BE2C (cell line): ENCODE measurements around the gene EIF4G1.

Source experiments
- DNase-seq: peaks from one replicate; pipeline ENCODE4 v3.0.0-alpha.2; 2020
- H3K27me3 ChIP-seq: fragments of 250-450 bp; sonication (Bioruptor Pico); 2 replicates; pipeline ENCODE4 v1.5.1; 2020; ENCODE audit warnings: mild to moderate bottlenecking
- H3K36me3 ChIP-seq: fragments of 250-450 bp; sonication (Bioruptor Pico); 2 replicates; pipeline ENCODE4 v1.5.1; 2020; ENCODE audit warnings: mild to moderate bottlenecking
- H3K4me1 ChIP-seq: fragments of 250-450 bp; sonication (Bioruptor Pico); 2 replicates; pipeline ENCODE4 v1.5.1; 2020
- H3K4me3 ChIP-seq: 2 replicates; pipeline ENCODE4 v1.5.1; 2011; ENCODE audit warnings: low read depth, low read length
- H3K9me3 ChIP-seq: fragments of 250-450 bp; sonication (Bioruptor Pico); 2 replicates; pipeline ENCODE4 v1.5.1; 2020
- TF ChIP-seq, protein P1 (sequence below): IDR thresholded peaks from 2 replicates; pipeline ENCODE4 v1.5.1; 2012; ENCODE audit warnings: mild to moderate bottlenecking, low read depth, low read length

EIF4G1 gene

GRCh38 chr3:184350618-184351017 is 36.2 kb downstream of the EIF4G1 start:
- no peaks in the 10 kb centered on the region for H3K27me3 ChIP-seq
- H3K36me3 ChIP-seq = no peaks in the 10 kb centered on the region
- TF ChIP-seq, protein P1, sequence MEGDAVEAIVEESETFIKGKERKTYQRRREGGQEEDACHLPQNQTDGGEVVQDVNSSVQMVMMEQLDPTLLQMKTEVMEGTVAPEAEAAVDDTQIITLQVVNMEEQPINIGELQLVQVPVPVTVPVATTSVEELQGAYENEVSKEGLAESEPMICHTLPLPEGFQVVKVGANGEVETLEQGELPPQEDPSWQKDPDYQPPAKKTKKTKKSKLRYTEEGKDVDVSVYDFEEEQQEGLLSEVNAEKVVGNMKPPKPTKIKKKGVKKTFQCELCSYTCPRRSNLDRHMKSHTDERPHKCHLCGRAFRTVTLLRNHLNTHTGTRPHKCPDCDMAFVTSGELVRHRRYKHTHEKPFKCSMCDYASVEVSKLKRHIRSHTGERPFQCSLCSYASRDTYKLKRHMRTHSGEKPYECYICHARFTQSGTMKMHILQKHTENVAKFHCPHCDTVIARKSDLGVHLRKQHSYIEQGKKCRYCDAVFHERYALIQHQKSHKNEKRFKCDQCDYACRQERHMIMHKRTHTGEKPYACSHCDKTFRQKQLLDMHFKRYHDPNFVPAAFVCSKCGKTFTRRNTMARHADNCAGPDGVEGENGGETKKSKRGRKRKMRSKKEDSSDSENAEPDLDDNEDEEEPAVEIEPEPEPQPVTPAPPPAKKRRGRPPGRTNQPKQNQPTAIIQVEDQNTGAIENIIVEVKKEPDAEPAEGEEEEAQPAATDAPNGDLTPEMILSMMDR = no peak

DNA sequence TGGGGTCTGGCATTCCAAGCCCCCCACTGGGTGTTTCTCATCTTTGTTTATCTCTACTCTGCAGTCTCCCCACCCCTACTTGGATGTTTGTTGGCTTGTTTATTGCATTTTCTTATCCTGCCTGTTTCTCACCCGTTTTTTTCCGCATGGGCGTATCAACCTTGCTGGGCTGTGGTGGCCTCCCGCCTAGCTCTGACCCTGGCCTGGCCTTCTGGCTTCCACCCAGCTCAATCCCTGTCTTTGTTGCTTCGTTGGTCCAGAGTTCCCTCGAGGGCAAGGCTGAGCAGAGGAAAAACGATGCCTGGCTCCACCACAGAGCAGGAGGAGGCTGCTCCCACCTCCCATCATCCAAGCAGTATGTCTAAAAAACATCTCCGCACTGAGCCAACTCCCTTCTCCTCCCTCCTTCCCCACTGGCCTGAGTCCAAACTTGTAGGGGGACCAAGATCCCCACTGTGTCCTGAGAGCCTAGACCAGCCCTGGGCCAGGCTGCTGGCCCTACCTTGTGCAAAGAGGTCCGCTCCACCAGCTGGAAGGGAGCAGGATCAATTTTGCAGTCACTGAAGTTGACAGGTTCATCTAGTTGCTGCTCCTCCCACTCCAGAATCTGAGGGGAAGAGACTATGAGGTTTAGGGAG is 37.2 kb downstream of the EIF4G1 start:
- Histone ChIP-seq H3K4me3 (no peak overlapping the region), H3K9me3 (no peaks in the 10 kb centered on the region), H3K36me3 (no peaks in the 10 kb centered on the region), H3K27me3 (no peaks in the 10 kb centered on the region), H3K4me1 (no peaks in the 10 kb centered on the region)
- no peak for DNase-seq
- TF ChIP-seq, protein P1 = no peak

More at GRCh38 chr3:184350618-184351017, 36.2 kb downstream of the EIF4G1 start:
- DNase-seq = no peak
- no peaks in the 10 kb centered on the region for H3K9me3 ChIP-seq
- no peak overlapping the region for H3K4me3 ChIP-seq
- H3K4me1 ChIP-seq = no peaks in the 10 kb centered on the region

DNA sequence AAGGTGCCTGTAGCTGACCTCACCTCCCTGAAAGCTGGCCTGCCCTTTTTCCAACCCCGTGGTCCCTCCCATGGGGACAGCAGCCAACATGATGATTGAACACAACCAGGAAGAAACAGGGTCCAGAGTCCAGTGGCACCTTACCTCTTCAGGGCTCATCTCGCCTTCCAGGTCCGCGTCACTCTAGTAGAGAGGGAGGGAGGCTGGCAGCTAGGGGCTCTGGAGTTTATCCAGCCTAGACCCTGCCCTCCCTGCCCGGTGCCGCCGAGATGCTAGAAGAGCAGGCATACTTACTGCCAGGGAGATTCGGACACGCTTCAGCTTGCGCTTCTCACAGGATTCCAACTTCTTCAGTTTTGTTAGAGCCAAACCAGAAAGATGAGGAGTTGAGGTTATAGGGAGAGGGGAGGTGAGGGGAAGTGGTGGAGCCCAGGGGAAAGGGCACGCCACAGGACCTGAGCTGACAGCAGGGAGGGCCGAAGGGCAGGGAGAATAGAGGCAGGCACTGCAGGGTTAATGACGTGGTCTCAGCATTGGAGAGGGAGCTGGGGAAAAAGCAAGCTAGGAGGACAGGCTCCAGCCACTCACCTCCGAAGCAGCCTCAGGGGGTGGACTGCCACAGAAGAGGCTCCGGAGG is 37.9 kb downstream of the EIF4G1 start:
- no peaks in the 10 kb centered on the region for H3K36me3 ChIP-seq
- no peaks in the 10 kb centered on the region for H3K4me1 ChIP-seq
- H3K27me3 ChIP-seq = no peaks in the 10 kb centered on the region
- H3K4me3 ChIP-seq = no peak overlapping the region
- DNase-seq = no peak
- TF ChIP-seq, protein P1 = no peak
- no peaks in the 10 kb centered on the region for H3K9me3 ChIP-seq

GRCh38 chr3:184352897-184353545 is 38.6 kb downstream of the EIF4G1 start:
- DNase-seq = no peak
- H3K27me3 ChIP-seq = no peaks in the 10 kb centered on the region
- H3K4me1 ChIP-seq = no peaks in the 10 kb centered on the region
- TF ChIP-seq, protein P1 = no peak
- no peak overlapping the region for H3K4me3 ChIP-seq
- no peaks in the 10 kb centered on the region for H3K36me3 ChIP-seq
- no peaks in the 10 kb centered on the region for H3K9me3 ChIP-seq

DNA sequence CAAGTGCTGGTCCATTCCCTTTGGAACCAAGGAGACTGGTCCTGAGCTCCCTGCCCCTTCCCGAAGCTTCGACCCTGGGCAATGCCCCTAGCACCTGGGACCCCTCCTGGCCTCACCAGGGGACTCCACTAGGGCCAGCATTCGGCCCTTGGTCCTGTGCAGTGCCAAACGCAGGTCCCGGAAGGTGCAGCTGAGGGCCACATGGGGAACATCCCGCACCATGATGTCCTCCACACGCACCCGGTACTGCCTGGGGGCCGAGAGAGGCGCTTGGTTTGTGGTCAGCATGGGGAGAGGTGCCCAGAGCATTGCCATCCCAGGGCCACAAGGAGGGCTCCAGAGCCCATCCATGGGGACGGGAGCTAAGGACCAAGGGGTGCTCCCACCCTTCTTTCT is 39.1 kb downstream of the EIF4G1 start:
- Histone ChIP-seq H3K9me3 (no peaks in the 10 kb centered on the region), H3K4me1 (no peaks in the 10 kb centered on the region), H3K27me3 (no peaks in the 10 kb centered on the region), H3K36me3 (no peaks in the 10 kb centered on the region), H3K4me3 (no peak overlapping the region)
- no peak for DNase-seq
- TF ChIP-seq, protein P1 = no peak
